SU-DHL-6 (cell line): Measurements from ENCODE around the gene RHOT2.

Experiments
- EZH2phosphoT487 ChIP-seq: fragments of 200-600 bp; sonication (generic), shearing (Covaris generic); conservative IDR thresholded peaks from 2 replicates; pipeline ENCODE4 v1.6.1; 2018; ENCODE audit warnings: mild to moderate bottlenecking, antibody characterized with exemption, low read length, moderate library complexity, mixed read lengths
- TF ChIP-seq, protein P1 (sequence below): fragments of 200-600 bp; sonication (generic); IDR thresholded peaks from one replicate; pipeline ENCODE4 v1.5.1; 2017; ENCODE audit warnings: antibody characterized with exemption, mild to moderate bottlenecking, low read length, moderate library complexity; ENCODE audit not compliant: insufficient read depth, poor library complexity, severe bottlenecking

GRCh38 chr16:673399-673991, 5.6 kb downstream of the RHOT2 start:
- TF ChIP-seq, protein P1, sequence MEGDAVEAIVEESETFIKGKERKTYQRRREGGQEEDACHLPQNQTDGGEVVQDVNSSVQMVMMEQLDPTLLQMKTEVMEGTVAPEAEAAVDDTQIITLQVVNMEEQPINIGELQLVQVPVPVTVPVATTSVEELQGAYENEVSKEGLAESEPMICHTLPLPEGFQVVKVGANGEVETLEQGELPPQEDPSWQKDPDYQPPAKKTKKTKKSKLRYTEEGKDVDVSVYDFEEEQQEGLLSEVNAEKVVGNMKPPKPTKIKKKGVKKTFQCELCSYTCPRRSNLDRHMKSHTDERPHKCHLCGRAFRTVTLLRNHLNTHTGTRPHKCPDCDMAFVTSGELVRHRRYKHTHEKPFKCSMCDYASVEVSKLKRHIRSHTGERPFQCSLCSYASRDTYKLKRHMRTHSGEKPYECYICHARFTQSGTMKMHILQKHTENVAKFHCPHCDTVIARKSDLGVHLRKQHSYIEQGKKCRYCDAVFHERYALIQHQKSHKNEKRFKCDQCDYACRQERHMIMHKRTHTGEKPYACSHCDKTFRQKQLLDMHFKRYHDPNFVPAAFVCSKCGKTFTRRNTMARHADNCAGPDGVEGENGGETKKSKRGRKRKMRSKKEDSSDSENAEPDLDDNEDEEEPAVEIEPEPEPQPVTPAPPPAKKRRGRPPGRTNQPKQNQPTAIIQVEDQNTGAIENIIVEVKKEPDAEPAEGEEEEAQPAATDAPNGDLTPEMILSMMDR: no peak
- TF ChIP-seq EZH2phosphoT487: no peak
